OCI-LY7 (cell line): ENCODE measurements around the gene SH3GL2. TPM values are rescaled to one million over a fixed set of nuclear protein-coding genes. Genes with fewer than 3 reads are reported as not detected.

ENCODE experiments used
- BruUV-seq: library from RNA; stranded (reverse); fragments of 400-500 nt; replicated peaks from 2 replicates; lab custom pipeline; 2021; lab: Mats Ljungman, UMichigan
- CTCF ChIA-PET: fragments of 300-600 bp; sonication (Branson Sonifier 250); formaldehyde crosslinking; loops from one replicate; lab custom pipeline; 2022; ENCODE audit warnings: antibody characterized with exemption; ENCODE audit not compliant: unreplicated experiment; lab: Charles Lee
- POLR2A ChIA-PET: fragments of 300-600 bp; sonication (Branson Sonifier 250); formaldehyde crosslinking; loops from one replicate; lab custom pipeline; 2022; ENCODE audit warnings: antibody characterized with exemption; lab: Charles Lee
- DNase-seq: peaks from one replicate; pipeline ENCODE4 v3.0.0-alpha.2; 2015; ENCODE audit warnings: low spot score
- H2AFZ ChIP-seq: fragments of 200-600 bp; sonication (generic), shearing (Covaris generic); 2 replicates; pipeline ENCODE4 v1.6.1; 2014; ENCODE audit warnings: mild to moderate bottlenecking, antibody characterized with exemption, low read length, moderate library complexity
- H3K27ac ChIP-seq: fragments of 200-600 bp; sonication (generic); 2 replicates; pipeline ENCODE4 v1.5.1; 2014; ENCODE audit warnings: mixed run types, low read depth, mild to moderate bottlenecking, moderate library complexity, low read length, inconsistent platforms; ENCODE audit not compliant: poor library complexity, severe bottlenecking
- H3K36me3 ChIP-seq: fragments of 200-600 bp; sonication (generic); 2 replicates; pipeline ENCODE4 v1.6.1; 2014; ENCODE audit warnings: mild to moderate bottlenecking, antibody characterized with exemption, low read length, moderate library complexity, mixed read lengths; ENCODE audit not compliant: insufficient read depth
- H3K4me1 ChIP-seq: fragments of 200-600 bp; sonication (generic); 2 replicates; pipeline ENCODE4 v1.5.1; 2014; ENCODE audit warnings: mild to moderate bottlenecking, low read length; ENCODE audit not compliant: insufficient read depth, poor library complexity, severe bottlenecking
- H3K4me2 ChIP-seq: fragments of 200-600 bp; sonication (generic); 2 replicates; pipeline ENCODE4 v1.6.1; 2014; ENCODE audit warnings: mild to moderate bottlenecking, low read length
- H3K4me3 ChIP-seq: fragments of 200-600 bp; sonication (generic); 2 replicates; pipeline ENCODE4 v1.5.1; 2014; ENCODE audit warnings: mild to moderate bottlenecking, low read depth, low read length; ENCODE audit not compliant: poor library complexity, severe bottlenecking
- H3K79me2 ChIP-seq: fragments of 200-600 bp; sonication (generic); 2 replicates; pipeline ENCODE4 v1.6.1; 2016; ENCODE audit warnings: low read depth, mild to moderate bottlenecking, low read length, moderate library complexity, mixed read lengths; ENCODE audit not compliant: insufficient read depth
- H3K9me2 ChIP-seq: fragments of 200-600 bp; sonication (generic); 2 replicates; pipeline ENCODE4 v1.6.1; 2016; ENCODE audit warnings: mild to moderate bottlenecking, low read length, mixed read lengths; ENCODE audit not compliant: insufficient read depth
- H3K9me3 ChIP-seq: fragments of 200-600 bp; sonication (generic); 2 replicates; pipeline ENCODE4 v1.6.1; 2014; ENCODE audit warnings: mild to moderate bottlenecking, mixed run types, low read length, mixed read lengths
- H4K20me1 ChIP-seq: fragments of 200-600 bp; sonication (generic); 2 replicates; pipeline ENCODE4 v1.6.1; 2014; ENCODE audit warnings: mild to moderate bottlenecking, antibody characterized with exemption, low read length, moderate library complexity, mixed read lengths; ENCODE audit not compliant: insufficient read depth
- CTCF ChIP-seq: fragments of 200-600 bp; sonication (generic); conservative IDR thresholded peaks from 2 replicates; pipeline ENCODE4 v1.5.1; 2014; ENCODE audit warnings: mild to moderate bottlenecking, antibody characterized with exemption, low read length, moderate library complexity, mixed read lengths
- EZH2phosphoT487 ChIP-seq: fragments of 200-600 bp; sonication (generic); IDR thresholded peaks from 2 replicates; pipeline ENCODE4 v1.6.1; 2018; ENCODE audit warnings: low read depth, borderline replicate concordance, mild to moderate bottlenecking, mixed run types, antibody characterized with exemption, low read length, moderate library complexity, mixed read lengths
- intact Hi-C: fragments of 100-400 bp; cut with micrococcal nuclease; formaldehyde crosslinking; loops from one replicate; pipeline ENCODE4 v1.10.0; 2022; ENCODE audit not compliant: unreplicated experiment
- total RNA-seq, 2 experiments: library from RNA; depleted of rRNA in 1 of 2; stranded (reverse); fragments of >200 nt in 1 of 2; shearing (Covaris generic) in 1 of 2; gene quantifications; 2 replicates each; pipeline ENCODE4 v1.2.3, GENCODE V29; 2014 to 2022

The SH3GL2 gene
- total RNA-seq, 2 experiments from 2014 or later: not detected

DNA sequence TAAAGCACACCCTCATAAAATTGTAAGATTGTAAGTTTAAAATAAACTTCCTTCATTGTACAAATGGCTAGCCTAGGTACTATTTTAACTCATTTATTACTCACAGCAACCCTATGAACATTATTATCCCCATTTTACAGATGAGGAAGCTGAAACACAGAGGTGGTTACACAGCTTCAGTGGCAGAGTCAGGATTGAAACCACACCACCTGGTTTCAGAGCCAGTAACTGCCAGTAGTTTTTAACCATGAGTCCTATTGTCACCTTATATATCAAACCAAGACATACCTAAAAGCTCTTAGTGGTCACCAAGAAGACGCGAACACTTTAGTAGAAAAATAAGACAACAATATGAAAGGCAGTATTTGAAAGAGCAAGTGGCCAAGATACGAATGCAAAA is 16.1 kb downstream of the SH3GL2 start:
- ChIA-PET CTCF (no interaction called here), POLR2A (no interaction called here)
- intact Hi-C loops: no loop called here
- no TSS peak for BruUV-seq
- Histone ChIP-seq H3K9me3 (no peaks in the 10 kb centered on the region), H3K27ac (no peak overlapping the region), H3K79me2 (no peaks in the 10 kb centered on the region), H3K9me2 (no peaks in the 10 kb centered on the region), H4K20me1 (no peaks in the 10 kb centered on the region), H3K4me2 (no peak overlapping the region), H3K4me3 (no peak overlapping the region), H2AFZ (no peak overlapping the region), H3K36me3 (no peaks in the 10 kb centered on the region), H3K4me1 (no peaks in the 10 kb centered on the region)
- no peak for TF ChIP-seq EZH2phosphoT487
- TF ChIP-seq CTCF: no peak
- DNase-seq: no peak

DNA sequence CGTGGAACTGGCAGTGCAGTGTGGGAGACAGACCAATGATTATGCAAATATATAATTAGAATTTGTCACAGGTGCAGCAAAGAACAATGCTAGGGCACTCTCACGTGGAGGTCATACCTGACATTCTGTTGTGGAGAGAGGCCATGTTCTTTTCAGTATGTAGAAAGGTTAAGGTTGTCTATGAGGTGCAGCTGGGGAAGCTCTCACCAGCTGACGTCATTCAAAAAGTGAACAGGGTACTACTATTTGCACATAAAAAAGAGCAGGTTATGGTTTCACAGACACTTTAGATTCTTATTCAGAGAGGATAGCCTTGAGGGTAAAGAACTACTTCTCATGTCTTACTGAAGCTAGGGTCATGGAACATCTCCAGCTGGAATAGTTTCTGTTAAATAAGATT is 19.1 kb downstream of the SH3GL2 start:
- no peaks in the 10 kb centered on the region for H3K36me3 ChIP-seq
- intact Hi-C loops: no loop called here
- no peak overlapping the region for H3K27ac ChIP-seq
- H3K4me2 ChIP-seq: no peak overlapping the region
- no TSS peak for BruUV-seq
- H4K20me1 ChIP-seq: no peaks in the 10 kb centered on the region
- H3K79me2 ChIP-seq: no peaks in the 10 kb centered on the region
- H3K4me3 ChIP-seq: no peak overlapping the region
- CTCF ChIA-PET: no interaction called here
- no peak for TF ChIP-seq CTCF
- no peak for TF ChIP-seq EZH2phosphoT487
- H3K9me3 ChIP-seq: no peaks in the 10 kb centered on the region
- H3K9me2 ChIP-seq: no peaks in the 10 kb centered on the region
- no peaks in the 10 kb centered on the region for H3K4me1 ChIP-seq
- POLR2A ChIA-PET: interaction anchor here (1.0 kb wide), 2 partner anchors 42 to 51 kb away, joined by 3 to 4 read pairs; no protein-coding TSS in a partner anchor
- DNase-seq: no peak
- no peak overlapping the region for H2AFZ ChIP-seq

GRCh38 chr9:17600962-17601593 is 22.2 kb downstream of the SH3GL2 start:
- Histone ChIP-seq H3K79me2 (no peaks in the 10 kb centered on the region), H3K4me3 (no peak overlapping the region), H3K9me2 (no peaks in the 10 kb centered on the region), H3K9me3 (no peaks in the 10 kb centered on the region), H3K36me3 (no peaks in the 10 kb centered on the region), H2AFZ (no peak overlapping the region), H4K20me1 (no peaks in the 10 kb centered on the region), H3K4me1 (no peaks in the 10 kb centered on the region), H3K4me2 (no peak overlapping the region), H3K27ac (no peak overlapping the region)
- no TSS peak for BruUV-seq
- ChIA-PET POLR2A (interaction anchor here (0.7 to 1.4 kb wide), 2 partner anchors 15 to 55 kb away, joined by 4 read pairs; no protein-coding TSS in a partner anchor), CTCF (no interaction called here)
- intact Hi-C loops: no loop called here
- TF ChIP-seq EZH2phosphoT487 (no peak), CTCF (no peak)
- no peak for DNase-seq
